GM10266 (cell line): ENCODE results near the gene RUNX1.

ENCODE experiments used
- DNase-seq: peaks from one replicate; pipeline ENCODE4 v3.0.0; 2012; ENCODE audit errors: extremely low spot score
- TF ChIP-seq, protein P1 (sequence below): IDR thresholded peaks from 2 replicates; pipeline ENCODE4 v1.5.1; 2012; ENCODE audit warnings: mild to moderate bottlenecking, low read depth; ENCODE audit not compliant: control insufficient read depth, insufficient read depth; ENCODE audit errors: missing control alignments

Gene RUNX1

DNA sequence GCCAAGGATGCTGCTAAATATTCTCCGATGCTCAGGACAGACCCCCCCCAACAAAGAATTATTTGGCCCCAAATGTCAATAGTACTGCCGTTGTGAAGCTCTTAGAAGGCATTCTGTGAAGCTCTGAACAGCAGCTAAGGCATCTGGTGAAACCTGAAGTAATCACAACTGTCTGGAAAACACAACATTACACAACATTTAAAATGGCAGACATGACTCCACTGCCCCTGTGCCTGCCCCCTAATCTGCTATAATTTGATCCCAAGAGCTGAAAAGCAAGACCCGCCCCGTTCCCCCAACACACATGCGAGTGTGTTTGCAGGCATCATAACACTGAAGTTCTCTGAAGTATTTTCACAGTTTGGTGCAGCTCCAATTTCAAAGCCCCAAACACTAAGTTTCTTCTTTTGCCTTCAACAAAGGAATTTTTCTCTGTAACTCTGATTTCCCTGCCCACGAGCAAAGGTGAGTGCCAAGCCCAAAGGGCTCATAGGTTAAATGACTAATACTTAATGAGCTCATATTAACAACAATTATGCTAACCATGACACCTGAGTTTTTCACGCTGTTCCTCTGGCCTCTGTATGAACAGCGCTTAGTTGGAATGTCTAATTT is 251.1 kb downstream of the RUNX1 start:
- TF ChIP-seq, protein P1, sequence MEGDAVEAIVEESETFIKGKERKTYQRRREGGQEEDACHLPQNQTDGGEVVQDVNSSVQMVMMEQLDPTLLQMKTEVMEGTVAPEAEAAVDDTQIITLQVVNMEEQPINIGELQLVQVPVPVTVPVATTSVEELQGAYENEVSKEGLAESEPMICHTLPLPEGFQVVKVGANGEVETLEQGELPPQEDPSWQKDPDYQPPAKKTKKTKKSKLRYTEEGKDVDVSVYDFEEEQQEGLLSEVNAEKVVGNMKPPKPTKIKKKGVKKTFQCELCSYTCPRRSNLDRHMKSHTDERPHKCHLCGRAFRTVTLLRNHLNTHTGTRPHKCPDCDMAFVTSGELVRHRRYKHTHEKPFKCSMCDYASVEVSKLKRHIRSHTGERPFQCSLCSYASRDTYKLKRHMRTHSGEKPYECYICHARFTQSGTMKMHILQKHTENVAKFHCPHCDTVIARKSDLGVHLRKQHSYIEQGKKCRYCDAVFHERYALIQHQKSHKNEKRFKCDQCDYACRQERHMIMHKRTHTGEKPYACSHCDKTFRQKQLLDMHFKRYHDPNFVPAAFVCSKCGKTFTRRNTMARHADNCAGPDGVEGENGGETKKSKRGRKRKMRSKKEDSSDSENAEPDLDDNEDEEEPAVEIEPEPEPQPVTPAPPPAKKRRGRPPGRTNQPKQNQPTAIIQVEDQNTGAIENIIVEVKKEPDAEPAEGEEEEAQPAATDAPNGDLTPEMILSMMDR = no peak
- no peak for DNase-seq

DNA sequence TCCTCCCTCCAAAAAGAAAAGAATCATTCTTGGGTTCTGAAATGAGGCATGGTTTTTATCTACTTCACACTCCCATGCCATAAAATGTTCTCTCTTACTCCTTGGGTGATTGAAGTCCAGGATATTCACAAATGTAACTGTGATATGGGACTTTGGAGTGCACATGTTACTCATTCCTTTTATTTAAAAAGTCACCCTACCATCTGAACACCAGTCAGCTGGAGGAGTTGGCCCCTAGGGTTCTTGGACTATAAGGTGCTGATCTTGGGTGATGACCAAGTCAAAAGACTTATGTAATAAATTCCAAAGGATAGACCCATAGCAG is 251.9 kb downstream of the RUNX1 start:
- DNase-seq = no peak
- TF ChIP-seq, protein P1 = no peak

DNA sequence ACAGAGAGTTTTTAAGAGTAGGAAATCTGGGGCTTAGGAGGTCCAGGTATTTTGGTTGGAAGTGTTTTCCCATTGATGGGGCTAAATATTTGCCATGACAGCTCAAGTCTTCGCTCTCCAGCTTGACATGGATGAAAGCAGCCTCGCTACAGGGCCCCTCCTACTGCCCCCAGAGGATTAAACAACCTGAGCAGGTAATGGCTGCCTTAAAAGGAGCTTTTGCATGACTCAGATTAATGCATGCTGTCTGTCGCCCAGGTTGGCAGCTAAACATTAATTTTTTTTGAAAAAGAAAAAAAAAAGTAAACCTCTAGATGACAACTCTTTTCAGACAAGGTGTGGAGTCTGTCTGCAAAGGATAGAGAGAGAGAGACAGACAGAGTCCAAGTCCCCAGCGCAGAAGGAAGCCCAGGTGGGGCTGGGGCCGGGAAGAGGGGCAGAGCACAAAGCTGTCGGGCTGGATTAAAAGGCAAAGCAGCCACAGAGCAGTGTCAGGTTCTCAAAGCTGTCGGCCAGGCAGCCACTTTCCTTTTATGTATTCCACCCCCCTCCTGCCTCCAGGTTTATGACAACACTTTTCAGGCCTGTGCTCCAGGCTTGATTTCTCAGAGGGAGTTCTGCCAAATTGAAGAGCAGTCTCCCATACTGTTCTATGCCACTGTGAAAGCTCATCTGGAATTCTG is 252.4 kb downstream of the RUNX1 start:
- TF ChIP-seq, protein P1 = no peak
- no peak for DNase-seq

DNA sequence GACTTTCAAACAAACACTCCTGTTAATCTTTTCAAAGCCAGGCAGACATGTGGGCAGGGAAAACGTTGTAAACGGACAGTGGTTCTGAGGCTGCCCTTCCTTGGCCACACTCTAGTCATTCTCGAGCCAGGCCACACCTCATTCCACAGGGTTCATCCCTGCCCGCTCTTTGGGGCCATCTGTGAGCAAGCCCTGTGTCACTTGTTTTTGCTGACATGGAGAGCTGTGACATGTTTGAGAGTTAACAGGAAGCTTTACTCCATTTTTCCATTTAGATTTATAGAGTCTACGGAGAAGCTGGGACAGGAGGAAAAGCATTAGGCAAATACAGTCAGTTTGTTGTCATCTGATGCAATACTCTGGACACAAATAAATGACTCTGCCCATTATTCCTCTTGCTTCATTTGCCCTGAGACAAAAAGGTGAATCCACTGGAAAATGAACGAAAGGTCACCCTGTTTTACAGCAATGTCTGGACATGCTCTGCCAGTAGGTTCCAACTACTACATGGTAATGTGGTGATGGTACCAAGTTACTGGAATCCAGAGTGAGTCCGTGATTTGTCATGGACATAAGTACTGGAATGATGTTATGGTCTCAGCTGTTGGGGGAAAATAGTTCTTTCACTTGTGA is 253.4 kb downstream of the RUNX1 start:
- no peak for DNase-seq
- TF ChIP-seq, protein P1 = no peak

DNA sequence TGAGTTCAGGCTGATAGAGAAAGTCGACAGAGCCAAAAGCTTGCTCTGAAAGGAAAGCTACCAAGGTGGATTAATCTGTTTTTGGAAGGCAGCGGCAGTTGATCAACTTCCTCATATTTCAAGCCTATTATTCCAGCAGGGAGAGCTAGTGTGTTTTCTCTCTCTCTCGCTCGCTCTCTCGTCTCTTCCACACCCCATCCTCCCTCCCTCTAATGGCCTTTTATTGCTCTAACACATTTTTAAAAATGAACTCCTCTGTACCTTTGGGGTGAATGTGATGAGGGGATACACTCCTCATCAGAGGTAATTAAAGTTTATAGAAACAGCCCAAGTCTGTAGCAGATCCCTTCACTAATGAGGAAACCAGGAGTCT is 253.9 kb downstream of the RUNX1 start:
- TF ChIP-seq, protein P1 = no peak

DNA sequence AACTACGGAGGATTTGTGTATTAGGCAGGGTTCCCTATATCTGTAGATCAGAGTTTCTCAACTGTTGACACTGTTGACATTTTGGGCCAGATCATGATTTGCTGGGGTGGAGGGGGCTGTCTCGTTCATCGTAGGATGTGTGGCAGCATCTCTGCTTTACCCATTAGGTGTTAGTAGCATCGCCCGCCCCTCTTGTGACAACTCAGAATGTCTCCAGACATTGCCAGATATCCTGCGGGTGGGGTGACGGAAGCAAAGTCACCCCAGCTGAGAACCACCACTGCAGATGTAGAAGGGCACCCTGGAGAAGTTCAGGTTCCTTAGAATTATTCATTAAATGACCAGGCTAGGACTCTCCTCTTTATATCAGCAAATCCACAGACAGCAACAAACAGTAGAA is 254.4 kb downstream of the RUNX1 start:
- no peak for DNase-seq
- TF ChIP-seq, protein P1 = no peak

More for the DNA sequence above, 253.9 kb downstream of the RUNX1 start:
- no peak for DNase-seq

DNA sequence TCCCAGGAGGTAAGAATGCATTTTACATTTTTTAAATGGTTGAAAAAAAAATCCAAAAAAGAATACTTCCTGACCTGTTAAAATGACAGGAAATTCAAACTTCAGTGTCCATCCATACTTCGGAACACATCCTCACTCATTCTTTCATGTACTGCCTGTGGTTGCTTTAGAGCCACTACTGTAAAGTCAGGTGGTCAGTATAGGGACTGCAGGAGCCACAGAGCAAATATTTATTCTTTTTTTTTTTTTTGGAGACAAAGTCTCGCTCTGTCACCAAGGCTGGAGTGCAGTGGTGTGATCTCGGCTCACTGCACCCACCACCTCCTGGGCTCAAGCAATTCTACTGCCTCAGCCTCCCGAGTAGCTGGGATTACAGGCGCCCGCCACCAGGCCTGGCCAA is 255.6 kb downstream of the RUNX1 start:
- TF ChIP-seq, protein P1 = no peak
- no peak for DNase-seq
